GM21381 (cell line): ENCODE data around the gene VMA21.

Experiments used
- ATAC-seq: cut with Tn5 transposase; IDR thresholded peaks from one replicate; pipeline ENCODE4 v1.9.1; 2021; ENCODE audit warnings: mild to moderate bottlenecking, moderate library complexity; ENCODE audit not compliant: unreplicated experiment

Gene VMA21

GRCh38 chrX:151396825-151397740 is at the start of gene VMA21:
VMA21 (plus strand) TSS chrX:151397206; CDS start chrX:151397309, 103 bp downstream.
- ATAC-seq, result peak; percentile 86

- no peak for ATAC-seq
Measured at GRCh38 chrX:151359341-151359740, 37.7 kb upstream of the VMA21 start.

GRCh38 chrX:151359931-151360871 is 36.8 kb upstream of the VMA21 start:
- ATAC-seq, result peak; percentile 80

GRCh38 chrX:151363316-151363715 is 33.7 kb upstream of the VMA21 start:
- no peak for ATAC-seq

GRCh38 chrX:151365579-151365978 is 31.4 kb upstream of the VMA21 start:
- no peak for ATAC-seq

GRCh38 chrX:151370906-151371305 is 26.1 kb upstream of the VMA21 start:
- no peak for ATAC-seq

GRCh38 chrX:151384807-151385206 is 12.2 kb upstream of the VMA21 start:
- no peak for ATAC-seq

- no peak for ATAC-seq
Measured at GRCh38 chrX:151386838-151387459, 10.1 kb upstream of the VMA21 start.

- no peak for ATAC-seq
Measured at GRCh38 chrX:151391722-151392121, 5.3 kb upstream of the VMA21 start.

GRCh38 chrX:151393514-151393913 is 3.5 kb upstream of the VMA21 start:
- ATAC-seq, result no peak

- peak; percentile 25 for ATAC-seq
Measured at GRCh38 chrX:151396042-151396824, 773 bp upstream of the VMA21 start.

- ATAC-seq, result no peak
Measured at GRCh38 chrX:151397741-151398070, 700 bp downstream of the VMA21 start.

- ATAC-seq, result no peak
Measured at GRCh38 chrX:151398346-151398745, 1.3 kb downstream of the VMA21 start.

- no peak for ATAC-seq
Measured at GRCh38 chrX:151402719-151403390, 5.8 kb downstream of the VMA21 start.

GRCh38 chrX:151416579-151416978 is 19.6 kb downstream of the VMA21 start:
- ATAC-seq, result no peak

GRCh38 chrX:151419782-151420181 is 22.8 kb downstream of the VMA21 start:
- no peak for ATAC-seq

- ATAC-seq, result no peak
Measured at GRCh38 chrX:151424505-151424904, 27.5 kb downstream of the VMA21 start.

GRCh38 chrX:151448509-151448908 is 51.5 kb downstream of the VMA21 start:
- ATAC-seq, result no peak

- ATAC-seq, result no peak
Measured at GRCh38 chrX:151458824-151459223, 61.8 kb downstream of the VMA21 start.
